Measurements from ENCODE around the gene SH2B3. TPM values are rescaled to one million over a fixed set of nuclear protein-coding genes. Genes with fewer than 3 reads are reported as not detected.

SH2B3 gene
- total RNA-seq, 3 donors from 2014 or later = 16.5 to 22.4 (median 20.5) TPM

DNA sequence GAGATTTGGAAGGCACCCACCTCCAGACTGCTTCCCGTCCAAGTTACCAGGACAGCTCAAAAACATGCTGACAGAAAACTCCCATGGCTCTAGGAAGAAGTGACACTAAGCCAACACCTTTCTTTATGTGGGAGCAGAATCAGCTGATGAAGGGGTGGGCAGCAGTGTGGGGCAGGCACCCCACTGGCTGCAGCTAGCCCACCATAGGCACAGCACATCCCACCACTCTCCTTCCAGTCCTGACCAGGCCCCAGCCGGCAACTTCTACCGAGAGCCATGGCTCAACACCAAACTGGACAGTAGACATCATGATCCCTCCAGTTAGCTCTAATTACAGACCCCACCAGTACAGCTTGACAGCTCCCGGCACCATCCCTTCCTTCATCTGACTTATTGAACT, 45.0 kb downstream of the SH2B3 start:
- Histone ChIP-seq H3K9me3 (no peaks in the 10 kb centered on the region), H3K4me1 (ENCODE audit: low read depth) (peaks cover 22% of the 10 kb centered on the region), H3K4me3 (no peak overlapping the region), H3K36me3 (ENCODE audit: low read depth) (no peaks in the 10 kb centered on the region)
- ATAC-seq (no peak), DNase-seq (peak in 1 of 3 donors; percentile 37)
- TF ChIP-seq, protein P1, sequence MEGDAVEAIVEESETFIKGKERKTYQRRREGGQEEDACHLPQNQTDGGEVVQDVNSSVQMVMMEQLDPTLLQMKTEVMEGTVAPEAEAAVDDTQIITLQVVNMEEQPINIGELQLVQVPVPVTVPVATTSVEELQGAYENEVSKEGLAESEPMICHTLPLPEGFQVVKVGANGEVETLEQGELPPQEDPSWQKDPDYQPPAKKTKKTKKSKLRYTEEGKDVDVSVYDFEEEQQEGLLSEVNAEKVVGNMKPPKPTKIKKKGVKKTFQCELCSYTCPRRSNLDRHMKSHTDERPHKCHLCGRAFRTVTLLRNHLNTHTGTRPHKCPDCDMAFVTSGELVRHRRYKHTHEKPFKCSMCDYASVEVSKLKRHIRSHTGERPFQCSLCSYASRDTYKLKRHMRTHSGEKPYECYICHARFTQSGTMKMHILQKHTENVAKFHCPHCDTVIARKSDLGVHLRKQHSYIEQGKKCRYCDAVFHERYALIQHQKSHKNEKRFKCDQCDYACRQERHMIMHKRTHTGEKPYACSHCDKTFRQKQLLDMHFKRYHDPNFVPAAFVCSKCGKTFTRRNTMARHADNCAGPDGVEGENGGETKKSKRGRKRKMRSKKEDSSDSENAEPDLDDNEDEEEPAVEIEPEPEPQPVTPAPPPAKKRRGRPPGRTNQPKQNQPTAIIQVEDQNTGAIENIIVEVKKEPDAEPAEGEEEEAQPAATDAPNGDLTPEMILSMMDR (IDR thresholded peaks at IDR 0.05) = no peak
- intact Hi-C loops (cut with DNase I, micrococcal nuclease) = loop anchor here in 1 of 2 donors (2.0 kb wide), 1 partner anchor 54 kb away; no protein-coding TSS in a partner anchor

DNA sequence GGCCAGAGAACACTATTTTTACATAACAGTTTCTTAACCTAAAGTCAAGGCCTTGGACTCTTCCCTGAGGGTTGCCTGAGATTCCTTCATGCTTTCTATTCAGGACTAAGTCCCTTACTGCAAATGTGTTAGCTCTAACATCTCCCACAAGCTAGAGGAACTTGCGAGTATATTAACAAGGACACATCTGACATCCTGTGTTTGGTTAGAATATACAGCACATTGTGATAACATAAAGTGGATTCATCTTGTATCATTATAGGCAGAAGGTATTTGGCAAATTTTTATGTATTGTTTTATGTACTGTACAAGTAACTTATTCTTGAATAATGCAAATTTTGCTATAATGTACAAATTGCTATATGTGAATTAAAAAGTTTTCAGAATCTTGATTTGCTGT, 45.5 kb downstream of the SH2B3 start:
- intact Hi-C loops (cut with DNase I, micrococcal nuclease) = loop anchor here in 1 of 2 donors (2.0 kb wide), 1 partner anchor 54 kb away; no protein-coding TSS in a partner anchor
- Histone ChIP-seq H3K4me1 (ENCODE audit: low read depth) (peaks cover 16% of the 10 kb centered on the region), H3K36me3 (ENCODE audit: low read depth) (no peaks in the 10 kb centered on the region), H3K4me3 (no peak overlapping the region), H3K9me3 (no peaks in the 10 kb centered on the region)
- TF ChIP-seq, protein P1 (IDR thresholded peaks at IDR 0.05) = no peak
- no peak for ATAC-seq
- DNase-seq = no peak

DNA sequence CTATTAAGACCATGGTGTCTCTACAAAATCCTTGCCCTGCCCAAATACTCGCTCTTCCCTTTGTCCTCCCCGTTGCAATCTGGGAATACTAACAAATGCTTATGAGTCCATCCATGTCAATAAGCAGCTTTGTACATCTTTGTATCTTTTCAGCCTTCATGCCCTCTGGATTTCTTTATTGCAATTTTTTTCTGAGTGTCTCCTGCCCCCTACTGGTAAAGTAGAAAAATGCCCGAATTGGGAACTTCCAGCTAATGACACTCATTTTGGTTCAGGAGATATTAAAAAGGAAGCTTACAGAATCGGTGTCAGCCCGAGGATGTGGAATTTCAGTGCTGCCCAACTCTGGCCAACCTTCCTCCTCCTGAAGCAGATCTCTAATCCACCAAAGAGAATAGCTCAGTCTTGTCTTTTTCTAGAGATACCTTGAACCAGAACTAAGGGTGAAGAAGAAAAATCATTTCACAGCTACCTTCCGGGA, 46.0 kb downstream of the SH2B3 start:
- DNase-seq (no peak), ATAC-seq (peak; percentile 61)
- H3K4me1 ChIP-seq (ENCODE audit: low read depth) = peaks cover 12% of the 10 kb centered on the region
- no peak overlapping the region for H3K4me3 ChIP-seq
- no peaks in the 10 kb centered on the region for H3K36me3 ChIP-seq (ENCODE audit: low read depth)
- TF ChIP-seq, protein P1 (IDR thresholded peaks at IDR 0.05) = peak; percentile 43
- intact Hi-C loops (cut with DNase I, micrococcal nuclease) = loop anchor here in 1 of 2 donors (2.0 kb wide), 1 partner anchor 55 kb away; no protein-coding TSS in a partner anchor
- no peaks in the 10 kb centered on the region for H3K9me3 ChIP-seq

DNA sequence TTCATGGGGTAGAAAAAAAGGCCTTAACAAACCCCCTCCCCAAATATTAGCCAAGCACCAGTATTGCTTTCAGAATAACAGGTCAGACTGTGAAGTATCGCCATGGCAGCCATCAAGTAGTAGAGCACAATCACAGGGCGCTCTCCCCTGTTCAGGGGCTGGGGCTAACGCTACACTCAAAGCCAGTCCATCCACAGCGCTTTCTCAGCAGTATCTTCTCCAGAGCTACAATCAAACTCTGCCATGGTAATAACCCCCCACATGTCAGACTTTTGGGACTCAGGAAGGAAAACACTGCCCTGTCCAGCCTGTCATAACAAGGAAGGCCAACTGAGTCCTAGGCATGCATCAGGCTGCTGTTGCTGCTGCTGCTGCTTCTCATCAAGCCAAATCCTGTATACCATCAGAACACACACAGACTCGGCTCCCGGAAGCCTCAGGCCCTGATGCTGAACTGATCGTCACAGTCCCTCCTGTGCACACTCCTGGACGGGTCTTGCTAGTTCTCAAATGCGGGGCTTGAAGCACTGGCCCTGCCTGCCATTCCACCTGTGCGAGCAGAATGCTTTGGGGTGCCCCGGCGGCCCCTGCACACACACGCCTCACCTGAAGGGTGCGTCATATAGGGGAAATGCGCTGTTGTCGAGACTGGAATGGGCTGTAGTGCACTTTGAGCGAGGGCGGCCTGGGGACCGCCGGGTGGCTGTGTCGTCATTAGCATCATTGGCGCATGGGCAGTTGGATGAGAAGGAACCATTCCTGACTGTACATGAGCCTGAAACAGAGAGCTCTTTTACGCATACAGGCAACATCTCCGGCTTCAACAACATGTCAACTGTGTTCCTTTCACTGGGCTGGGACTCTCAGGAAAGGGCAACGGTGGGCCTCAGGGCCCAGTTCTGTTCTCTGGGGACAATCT, 47.6 kb downstream of the SH2B3 start:
- Histone ChIP-seq H3K36me3 (ENCODE audit: low read depth) (no peaks in the 10 kb centered on the region), H3K4me3 (no peak overlapping the region), H3K4me1 (ENCODE audit: low read depth) (no peaks in the 10 kb centered on the region), H3K9me3 (no peaks in the 10 kb centered on the region)
- TF ChIP-seq, protein P1 (IDR thresholded peaks at IDR 0.05) = no peak
- ATAC-seq = no peak
- DNase-seq = no peak
- intact Hi-C loops (cut with DNase I, micrococcal nuclease) = no loop called here

DNA sequence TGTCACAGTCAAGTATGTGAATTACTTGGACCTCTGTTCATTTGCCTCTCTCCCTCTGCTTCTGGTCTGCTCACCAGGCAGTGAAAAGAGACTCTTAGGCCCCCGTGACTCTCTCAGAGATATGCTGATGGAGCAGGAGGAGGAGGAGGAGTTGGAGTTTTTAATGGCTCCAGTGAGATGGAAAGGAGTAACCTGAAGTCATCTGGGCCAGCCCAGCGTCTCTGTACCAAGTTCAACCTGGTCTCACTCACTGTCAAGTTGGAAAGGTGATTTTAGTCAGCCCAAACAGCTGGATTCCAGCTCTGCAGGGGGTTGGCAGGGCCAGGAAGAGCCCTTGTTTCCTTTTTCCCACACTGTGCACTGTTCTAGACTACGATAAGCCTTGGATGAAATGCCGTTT, 48.6 kb downstream of the SH2B3 start:
- intact Hi-C loops (cut with DNase I, micrococcal nuclease) = no loop called here
- DNase-seq (no peak), ATAC-seq (no peak)
- H3K4me3 ChIP-seq = no peak overlapping the region
- TF ChIP-seq, protein P1 (IDR thresholded peaks at IDR 0.05) = no peak
- H3K9me3 ChIP-seq = no peaks in the 10 kb centered on the region
- H3K4me1 ChIP-seq (ENCODE audit: low read depth) = no peaks in the 10 kb centered on the region
- H3K36me3 ChIP-seq (ENCODE audit: low read depth) = no peaks in the 10 kb centered on the region

All from mucosa of descending colon (tissue), 3 donors.